ENCODE results near the gene DISC1.
"Not testable (repeated sequence)": the region's sequence is repeated elsewhere in the genome, so short reads cannot be mapped to it uniquely, and the experiment has no call there.

The DISC1 gene

DNA sequence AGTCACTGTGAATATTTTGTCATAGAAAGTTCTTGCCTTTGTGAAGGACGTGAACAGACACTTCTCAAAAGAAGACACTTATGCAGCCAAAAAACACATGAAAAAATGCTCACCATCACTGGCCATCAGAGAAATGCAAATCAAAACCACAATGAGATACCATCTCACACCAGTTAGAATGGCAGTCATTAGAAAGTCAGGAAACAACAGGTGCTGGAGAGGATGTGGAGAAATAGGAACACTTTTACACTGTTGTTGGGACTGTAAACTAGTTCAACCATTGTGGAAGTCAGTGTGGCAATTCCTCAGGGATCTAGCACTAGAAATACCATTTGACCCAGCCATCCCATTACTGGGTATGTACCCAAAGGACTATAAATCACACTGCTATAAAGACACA, 33.3 kb upstream of the DISC1 start:
- H3K4me1 ChIP-seq (ENCODE audit: control insufficient read depth, insufficient read depth, low read length); H3K9me3 ChIP-seq (ENCODE audit: control insufficient read depth in 2 of 2, low read length in 2 of 2); H3K4me3 ChIP-seq (ENCODE audit: low read length in 2 of 2); H3K27me3 ChIP-seq (ENCODE audit: control insufficient read depth in 1 of 2, insufficient read depth in 2 of 2, low read length in 2 of 2); H3K27ac ChIP-seq (ENCODE audit: low read length); H3K36me3 ChIP-seq (ENCODE audit: control insufficient read depth in 2 of 2, insufficient read depth in 2 of 2, low read length in 2 of 2); H3K9ac ChIP-seq (ENCODE audit: low read length in 2 of 2): not testable (repeated sequence)

DNA sequence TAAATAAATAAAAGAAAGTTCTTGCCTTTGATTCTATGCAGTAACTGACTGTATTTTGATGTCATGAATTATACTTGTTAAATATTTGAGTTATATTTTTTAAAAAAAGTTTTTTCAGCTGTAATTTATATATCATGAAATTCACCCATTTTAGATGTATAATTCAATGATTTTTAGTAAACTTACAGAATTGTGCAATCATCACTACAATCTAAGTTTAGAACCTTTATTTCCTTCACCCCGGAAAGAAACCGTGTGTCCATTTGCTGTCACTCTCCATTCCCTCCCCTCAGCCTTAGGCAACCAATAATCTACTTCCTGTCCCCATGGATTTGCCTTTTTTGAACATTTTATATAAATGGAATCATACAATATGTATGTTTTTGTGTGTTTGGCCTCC, 32.5 kb upstream of the DISC1 start:
- H3K9ac ChIP-seq (ENCODE audit: low read length in 2 of 2) = no peak overlapping the region

DNA sequence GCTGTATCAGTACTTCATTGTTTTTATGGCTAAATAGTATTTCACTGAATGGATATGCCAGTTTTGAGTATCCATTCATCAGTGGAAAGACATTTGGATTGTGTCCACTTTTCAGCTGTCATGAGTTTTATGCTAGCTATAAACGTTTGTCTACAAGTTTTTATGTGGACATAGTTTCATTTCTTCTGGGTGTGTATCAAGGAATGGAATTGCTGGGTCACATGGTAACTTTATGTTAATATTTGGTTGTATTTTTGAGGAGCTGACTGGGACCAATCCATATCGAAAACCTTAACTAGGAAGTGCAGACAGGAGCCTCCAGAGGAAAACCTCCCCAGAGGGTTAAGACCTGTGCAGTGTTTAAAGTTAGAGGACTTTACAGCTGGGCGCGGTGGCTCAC, 31.8 kb upstream of the DISC1 start:
- H3K36me3 ChIP-seq (ENCODE audit: control insufficient read depth in 2 of 2, insufficient read depth in 2 of 2, low read length in 2 of 2) = no peaks in the 10 kb centered on the region
- no peak overlapping the region for H3K4me3 ChIP-seq (ENCODE audit: low read length in 2 of 2)
- H3K9ac ChIP-seq (ENCODE audit: low read length in 2 of 2) = no peak overlapping the region
- no peak overlapping the region for H3K27ac ChIP-seq (ENCODE audit: low read length)
- H3K9me3 ChIP-seq (ENCODE audit: control insufficient read depth in 2 of 2, low read length in 2 of 2) = no peaks in the 10 kb centered on the region
- no peaks in the 10 kb centered on the region for H3K27me3 ChIP-seq (ENCODE audit: control insufficient read depth in 1 of 2, insufficient read depth in 2 of 2, low read length in 2 of 2)
- peaks cover 4% of the 10 kb centered on the region for H3K4me1 ChIP-seq (ENCODE audit: control insufficient read depth, insufficient read depth, low read length)

More for the DNA sequence above, 32.5 kb upstream of the DISC1 start:
- Histone ChIP-seq H3K4me3 (ENCODE audit: low read length in 2 of 2) (no peak overlapping the region), H3K27ac (ENCODE audit: low read length) (no peak overlapping the region), H3K4me1 (ENCODE audit: control insufficient read depth, insufficient read depth, low read length) (peaks cover 4% of the 10 kb centered on the region), H3K9me3 (ENCODE audit: control insufficient read depth in 2 of 2, low read length in 2 of 2) (no peaks in the 10 kb centered on the region), H3K36me3 (ENCODE audit: control insufficient read depth in 2 of 2, insufficient read depth in 2 of 2, low read length in 2 of 2) (no peaks in the 10 kb centered on the region), H3K27me3 (ENCODE audit: control insufficient read depth in 1 of 2, insufficient read depth in 2 of 2, low read length in 2 of 2) (no peaks in the 10 kb centered on the region)

DNA sequence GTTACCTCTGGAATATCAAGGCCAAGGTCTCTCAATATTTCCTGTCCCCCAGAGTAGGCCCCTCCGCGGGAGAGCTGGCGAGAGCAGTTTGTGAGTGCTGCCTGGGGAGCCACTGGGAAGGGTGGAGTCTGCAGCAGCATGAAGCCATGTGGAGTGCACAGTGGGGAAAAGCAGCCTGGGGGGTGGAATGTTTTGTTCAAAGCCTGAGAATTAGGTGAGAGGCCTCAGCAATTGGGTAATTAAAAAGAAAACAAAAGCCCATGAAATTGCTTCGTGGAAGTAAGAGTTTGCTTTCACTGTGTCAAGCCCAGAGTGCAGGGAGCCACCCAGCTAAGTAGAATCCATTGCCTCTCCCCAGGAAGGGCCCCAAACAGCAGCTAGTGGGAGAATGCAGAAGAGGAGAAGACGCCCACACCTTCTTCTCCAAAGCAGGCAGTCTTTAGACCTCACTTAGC, 30.2 kb upstream of the DISC1 start:
- no peak overlapping the region for H3K27ac ChIP-seq (ENCODE audit: low read length)
- H3K27me3 ChIP-seq (ENCODE audit: control insufficient read depth in 1 of 2, insufficient read depth in 2 of 2, low read length in 2 of 2) = no peaks in the 10 kb centered on the region
- H3K4me1 ChIP-seq (ENCODE audit: control insufficient read depth, insufficient read depth, low read length) = no peaks in the 10 kb centered on the region
- H3K4me3 ChIP-seq (ENCODE audit: low read length in 2 of 2) = no peak overlapping the region
- no peaks in the 10 kb centered on the region for H3K9me3 ChIP-seq (ENCODE audit: control insufficient read depth in 2 of 2, low read length in 2 of 2)
- no peak overlapping the region for H3K9ac ChIP-seq (ENCODE audit: low read length in 2 of 2)
- no peaks in the 10 kb centered on the region for H3K36me3 ChIP-seq (ENCODE audit: control insufficient read depth in 2 of 2, insufficient read depth in 2 of 2, low read length in 2 of 2)

DNA sequence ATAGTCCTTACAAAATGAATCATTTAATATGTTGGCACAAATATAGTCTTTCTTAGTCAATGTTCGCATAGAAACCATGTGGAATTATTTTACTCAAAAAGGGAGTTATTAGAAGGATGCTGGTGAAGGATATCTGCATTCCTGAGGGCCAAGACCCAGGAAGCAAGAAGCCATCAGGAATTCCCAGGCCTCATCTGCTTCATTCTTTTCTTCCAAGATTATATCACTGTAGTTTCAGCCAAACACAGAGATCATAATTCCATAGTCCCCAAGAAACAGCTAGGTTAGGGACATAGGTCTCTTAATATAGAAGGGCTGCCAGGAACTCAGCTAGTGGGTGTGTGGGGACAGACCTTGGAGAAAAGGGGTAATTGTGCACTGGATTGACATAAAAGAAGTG, 28.6 kb upstream of the DISC1 start:
- Histone ChIP-seq H3K27me3 (ENCODE audit: control insufficient read depth in 1 of 2, insufficient read depth in 2 of 2, low read length in 2 of 2) (no peaks in the 10 kb centered on the region), H3K4me1 (ENCODE audit: control insufficient read depth, insufficient read depth, low read length) (peaks cover 7% of the 10 kb centered on the region), H3K9ac (ENCODE audit: low read length in 2 of 2) (no peak overlapping the region), H3K36me3 (ENCODE audit: control insufficient read depth in 2 of 2, insufficient read depth in 2 of 2, low read length in 2 of 2) (no peaks in the 10 kb centered on the region), H3K27ac (ENCODE audit: low read length) (no peak overlapping the region), H3K4me3 (ENCODE audit: low read length in 2 of 2) (no peak overlapping the region), H3K9me3 (ENCODE audit: control insufficient read depth in 2 of 2, low read length in 2 of 2) (no peaks in the 10 kb centered on the region)

DNA sequence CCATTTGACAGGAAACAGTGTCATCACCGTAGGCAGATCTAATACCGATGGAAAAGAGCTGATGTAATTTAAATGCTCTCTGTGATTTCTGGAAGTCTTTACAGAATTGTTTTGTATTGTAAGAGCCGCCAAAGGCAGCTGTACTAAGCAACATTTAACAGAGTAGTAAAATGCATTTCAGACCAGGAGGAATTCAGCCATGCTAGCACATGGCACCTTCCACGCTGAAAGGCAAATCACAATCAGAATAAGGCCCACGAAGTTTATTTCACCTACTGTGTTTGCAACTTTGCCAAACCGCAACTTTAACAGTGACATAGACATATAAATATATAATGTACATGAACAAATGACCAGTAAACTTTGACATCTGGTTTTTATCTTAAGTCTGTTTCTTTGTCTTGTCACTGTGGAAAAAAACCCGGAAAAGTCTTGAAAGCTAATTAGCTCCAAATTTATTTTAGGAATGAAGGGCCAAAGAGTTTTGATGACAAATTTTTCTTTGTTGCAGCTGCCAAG, 26.1 kb upstream of the DISC1 start:
- Histone ChIP-seq H3K27ac (ENCODE audit: low read length) (no peak overlapping the region), H3K4me3 (ENCODE audit: low read length in 2 of 2) (peak overlapping the region in 1 of 2 donors; percentile 21), H3K27me3 (ENCODE audit: control insufficient read depth in 1 of 2, insufficient read depth in 2 of 2, low read length in 2 of 2) (no peaks in the 10 kb centered on the region), H3K4me1 (ENCODE audit: control insufficient read depth, insufficient read depth, low read length) (peaks cover 7% of the 10 kb centered on the region), H3K9ac (ENCODE audit: low read length in 2 of 2) (no peak overlapping the region), H3K9me3 (ENCODE audit: control insufficient read depth in 2 of 2, low read length in 2 of 2) (no peaks in the 10 kb centered on the region), H3K36me3 (ENCODE audit: control insufficient read depth in 2 of 2, insufficient read depth in 2 of 2, low read length in 2 of 2) (no peaks in the 10 kb centered on the region)

DNA sequence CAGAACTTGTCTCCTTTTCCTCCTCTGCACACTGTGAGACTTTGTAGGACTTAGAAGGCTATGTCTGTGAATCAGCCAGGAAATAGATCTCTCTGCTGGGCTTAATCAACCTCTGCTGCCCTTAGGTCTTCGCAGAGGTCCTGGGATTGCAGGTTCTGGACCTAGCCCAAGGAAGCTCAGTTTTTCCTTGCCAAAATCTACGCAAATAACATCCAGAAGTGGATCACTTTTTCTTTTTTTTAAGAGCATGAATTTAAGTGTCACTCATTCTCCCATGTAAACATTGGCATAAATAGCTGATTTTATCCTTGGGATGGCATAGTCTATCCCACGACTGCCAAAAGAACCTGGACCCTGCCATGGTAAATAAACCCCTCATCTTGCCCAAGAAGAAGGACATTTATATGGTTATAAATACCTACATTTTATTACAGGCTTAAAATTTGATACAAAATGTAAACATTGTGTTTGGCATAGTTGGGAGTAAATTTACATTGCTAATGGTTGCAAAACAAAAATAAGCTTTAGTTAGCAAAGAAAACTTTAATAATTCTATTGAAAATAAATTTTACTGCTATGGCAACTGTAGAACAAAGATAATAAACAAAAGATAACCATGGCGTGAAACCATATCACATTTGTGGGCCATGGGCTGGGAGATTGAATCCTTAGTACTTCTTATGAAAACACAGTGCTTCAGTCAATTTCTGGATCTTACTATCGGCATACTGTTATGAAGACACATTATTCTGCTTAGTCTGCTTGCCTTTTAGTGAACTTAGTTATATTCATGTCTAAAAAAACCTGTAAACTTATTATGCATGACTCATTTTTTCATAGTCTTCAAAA, 24.5 kb upstream of the DISC1 start:
- peaks cover 7% of the 10 kb centered on the region for H3K4me1 ChIP-seq (ENCODE audit: control insufficient read depth, insufficient read depth, low read length)
- H3K36me3 ChIP-seq (ENCODE audit: control insufficient read depth in 2 of 2, insufficient read depth in 2 of 2, low read length in 2 of 2) = no peaks in the 10 kb centered on the region
- no peak overlapping the region for H3K4me3 ChIP-seq (ENCODE audit: low read length in 2 of 2)
- no peaks in the 10 kb centered on the region for H3K27me3 ChIP-seq (ENCODE audit: control insufficient read depth in 1 of 2, insufficient read depth in 2 of 2, low read length in 2 of 2)
- H3K9me3 ChIP-seq (ENCODE audit: control insufficient read depth in 2 of 2, low read length in 2 of 2) = no peaks in the 10 kb centered on the region
- H3K27ac ChIP-seq (ENCODE audit: low read length) = no peak overlapping the region
- H3K9ac ChIP-seq (ENCODE audit: low read length in 2 of 2) = no peak overlapping the region

DNA sequence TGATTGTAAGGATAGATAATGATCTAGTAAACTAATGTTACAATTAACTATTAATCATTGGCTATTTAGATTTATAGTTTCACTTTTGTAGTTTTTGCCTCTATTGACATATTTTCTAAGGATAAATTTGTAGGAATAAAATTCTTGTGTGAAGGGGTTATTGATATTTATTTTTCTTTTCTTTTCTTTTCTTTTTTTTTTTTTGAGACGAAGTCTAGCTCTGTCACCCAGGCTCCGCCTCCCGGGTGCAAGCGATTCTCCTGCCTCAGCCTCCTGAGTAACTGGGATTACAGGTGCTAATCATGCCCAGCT, 24.0 kb upstream of the DISC1 start:
- Histone ChIP-seq H3K9ac (ENCODE audit: low read length in 2 of 2) (no peak overlapping the region), H3K27ac (ENCODE audit: low read length) (no peak overlapping the region), H3K4me1 (ENCODE audit: control insufficient read depth, insufficient read depth, low read length) (peaks cover 7% of the 10 kb centered on the region), H3K4me3 (ENCODE audit: low read length in 2 of 2) (no peak overlapping the region), H3K9me3 (ENCODE audit: control insufficient read depth in 2 of 2, low read length in 2 of 2) (no peaks in the 10 kb centered on the region), H3K36me3 (ENCODE audit: control insufficient read depth in 2 of 2, insufficient read depth in 2 of 2, low read length in 2 of 2) (no peaks in the 10 kb centered on the region), H3K27me3 (ENCODE audit: control insufficient read depth in 1 of 2, insufficient read depth in 2 of 2, low read length in 2 of 2) (no peaks in the 10 kb centered on the region)

DNA sequence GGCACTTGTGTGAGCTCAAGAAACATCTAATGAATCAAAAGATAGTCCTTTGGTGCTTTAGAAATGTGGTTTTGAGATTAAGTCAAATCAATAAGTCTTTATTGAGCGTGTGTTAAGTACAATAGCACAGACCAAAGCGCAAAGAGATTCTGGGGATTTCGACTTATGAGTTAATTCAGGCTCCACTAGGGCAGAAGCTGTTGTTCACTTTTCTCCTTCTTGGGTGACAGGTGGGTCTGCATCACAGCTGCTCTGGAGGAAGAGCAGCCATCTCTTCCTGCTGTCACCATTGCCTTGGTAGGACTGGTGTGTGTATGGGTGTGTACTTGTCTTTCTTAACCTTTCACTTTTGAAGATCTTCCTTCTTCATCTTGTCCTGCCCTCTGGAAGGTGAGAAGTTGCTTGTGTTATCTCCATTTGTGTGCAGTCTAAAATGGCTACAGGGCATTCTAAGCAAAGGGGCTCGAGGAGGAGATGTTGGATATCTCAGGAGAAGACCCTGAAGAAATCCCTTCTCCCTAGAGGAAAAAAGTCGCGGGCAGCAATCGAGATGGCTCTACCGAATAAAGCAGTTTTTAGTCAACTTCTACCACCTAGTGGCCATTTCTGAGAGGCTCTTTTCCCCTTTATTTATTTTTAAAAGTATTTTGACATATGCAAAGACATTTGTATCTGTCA, 22.9 kb upstream of the DISC1 start:
- H3K9ac ChIP-seq (ENCODE audit: low read length in 2 of 2) = peak overlapping the region; percentile 42 to 67
- no peaks in the 10 kb centered on the region for H3K27me3 ChIP-seq (ENCODE audit: control insufficient read depth in 1 of 2, insufficient read depth in 2 of 2, low read length in 2 of 2)
- peaks cover 7% of the 10 kb centered on the region for H3K4me1 ChIP-seq (ENCODE audit: control insufficient read depth, insufficient read depth, low read length)
- peak overlapping the region; percentile 73 to 80 for H3K4me3 ChIP-seq (ENCODE audit: low read length in 2 of 2)
- no peaks in the 10 kb centered on the region for H3K36me3 ChIP-seq (ENCODE audit: control insufficient read depth in 2 of 2, insufficient read depth in 2 of 2, low read length in 2 of 2)
- H3K27ac ChIP-seq (ENCODE audit: low read length) = no peak overlapping the region
- H3K9me3 ChIP-seq (ENCODE audit: control insufficient read depth in 2 of 2, low read length in 2 of 2) = no peaks in the 10 kb centered on the region

DNA sequence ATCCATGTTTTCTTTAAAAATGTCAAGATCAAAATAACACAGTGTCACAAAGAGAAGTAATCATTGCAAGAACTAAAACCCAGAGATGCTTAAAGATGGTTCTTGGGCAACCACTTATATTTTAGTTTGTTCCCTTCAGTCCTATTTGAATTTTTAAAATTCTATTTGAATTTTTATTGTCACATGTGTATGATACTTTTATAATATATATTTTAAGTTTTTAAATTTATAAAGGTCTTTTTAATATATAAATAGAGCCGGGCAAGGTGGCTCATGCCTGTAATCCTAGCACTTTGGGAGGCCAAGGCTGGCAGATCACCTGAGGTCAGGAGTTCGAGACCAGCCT, 22.3 kb upstream of the DISC1 start:
- Histone ChIP-seq H3K27ac (ENCODE audit: low read length) (no peak overlapping the region), H3K4me1 (ENCODE audit: control insufficient read depth, insufficient read depth, low read length) (peaks cover 7% of the 10 kb centered on the region), H3K4me3 (ENCODE audit: low read length in 2 of 2) (no peak overlapping the region), H3K27me3 (ENCODE audit: control insufficient read depth in 1 of 2, insufficient read depth in 2 of 2, low read length in 2 of 2) (no peaks in the 10 kb centered on the region), H3K9ac (ENCODE audit: low read length in 2 of 2) (no peak overlapping the region), H3K36me3 (ENCODE audit: control insufficient read depth in 2 of 2, insufficient read depth in 2 of 2, low read length in 2 of 2) (no peaks in the 10 kb centered on the region), H3K9me3 (ENCODE audit: control insufficient read depth in 2 of 2, low read length in 2 of 2) (no peaks in the 10 kb centered on the region)

Measured in stomach smooth muscle (tissue), 2 donors.